Small intestine (tissue), 7 donors: ENCODE results near the gene LAP3. TPM values are rescaled to one million over a fixed set of nuclear protein-coding genes. Genes with fewer than 3 reads are reported as not detected.

Source experiments
- DNase-seq, 2 donors: peaks; one replicate each; pipeline versions ENCODE4 v3.0.0 to v3.0.0-alpha.2; 2013
- FAIRE-seq: peaks from 2 replicates; lab custom pipeline; 2012; peaks lifted over from hg19 to GRCh38; lab: Jason Lieb, UNC
- H3K27ac ChIP-seq, 3 donors: one replicate each; pipeline ENCODE4 v1.5.1; 2013; ENCODE audit warnings: low read length in 2 of 3, mild to moderate bottlenecking in 2 of 3, control low read depth in 1 of 3, inconsistent platforms in 1 of 3, low read depth in 1 of 3, moderate library complexity in 1 of 3
- H3K27me3 ChIP-seq, 3 donors: one replicate each; pipeline ENCODE4 v1.6.1; 2013; ENCODE audit warnings: low read length in 3 of 3, inconsistent platforms in 1 of 3; ENCODE audit not compliant: control insufficient read depth in 3 of 3, insufficient read depth in 3 of 3
- H3K36me3 ChIP-seq, 3 donors: one replicate each; pipeline ENCODE4 v1.6.1; 2013; ENCODE audit warnings: low read length in 3 of 3, inconsistent platforms in 1 of 3, low read depth in 1 of 3, mild to moderate bottlenecking in 1 of 3, moderate library complexity in 1 of 3; ENCODE audit not compliant: control insufficient read depth in 3 of 3, insufficient read depth in 2 of 3
- H3K4me1 ChIP-seq, 3 donors: one replicate each; pipeline ENCODE4 v1.6.1; 2013; ENCODE audit warnings: low read length in 2 of 3, inconsistent platforms in 1 of 3, low read depth in 1 of 3, mild to moderate bottlenecking in 1 of 3, moderate library complexity in 1 of 3; ENCODE audit not compliant: control insufficient read depth in 3 of 3, insufficient read depth in 2 of 3
- H3K4me3 ChIP-seq, 3 donors: one replicate each; pipeline ENCODE4 v1.5.1; 2013; ENCODE audit warnings: low read length in 3 of 3, control low read depth in 1 of 3, inconsistent platforms in 1 of 3, low read depth in 1 of 3, mild to moderate bottlenecking in 1 of 3, moderate library complexity in 1 of 3
- H3K9me3 ChIP-seq, 2 donors: one replicate each; pipeline ENCODE4 v1.6.1; 2013; ENCODE audit warnings: low read depth in 1 of 2, low read length in 1 of 2; ENCODE audit not compliant: control insufficient read depth in 2 of 2, insufficient read depth in 1 of 2
- WGBS, 3 donors: extraction: QIAGEN DNeasy Blood & Tissue Kit; methylation state at CpG; one replicate each; pipeline ENCODE4 v1.1.7; 2013; 5-methylcytosine and 5-hydroxymethylcytosine counted together
- polyA plus RNA-seq, 4 donors: library from polyadenylated mRNA; stranded (reverse) in 3 of 4; unstranded in 1 of 4; fragments of 200-250 nt in 3 of 4; fragments of 120-200 nt in 1 of 4; gene quantifications; one replicate each; pipeline versions ENCODE4 v1.2.1 to v1.2.3, GENCODE V29; 2013
- donor health status: healthy with polysubstance abuse.
- donor health status: control.
- donor health status: control.
- donor health status: Bipolar disorder and iron deficiency.
- donor health status: healthy.

The LAP3 gene
- polyA plus RNA-seq, 4 donors: 55.9 to 113 (median 69.0) TPM

DNA sequence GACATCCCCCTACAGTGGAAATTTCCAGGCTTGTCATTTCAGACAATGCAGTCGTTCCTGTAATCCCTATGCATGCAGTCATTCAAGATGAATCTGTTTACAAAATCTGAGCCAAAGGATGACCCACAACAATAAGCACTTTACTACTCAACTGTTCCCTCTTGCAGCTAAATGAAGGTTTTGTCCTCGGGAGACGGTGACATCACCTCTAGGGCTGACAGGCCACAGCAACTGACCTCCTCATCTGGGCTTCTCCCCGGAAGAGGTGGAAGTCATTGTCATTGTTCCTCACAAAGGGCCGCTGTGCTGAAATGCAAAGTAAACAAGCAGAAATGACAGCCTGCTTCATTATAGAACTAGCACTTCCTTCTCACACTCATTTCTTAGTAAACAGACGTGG, 32.8 kb upstream of the LAP3 start:
- Histone ChIP-seq H3K27ac (no peak overlapping the region), H3K4me1 (no peaks in the 10 kb centered on the region), H3K36me3 (no peaks in the 10 kb centered on the region), H3K27me3 (no peaks in the 10 kb centered on the region), H3K4me3 (no peak overlapping the region), H3K9me3 (no peaks in the 10 kb centered on the region)
- DNase-seq: peak; percentile 9 to 18
- WGBS, 3 donors: 8 to 25% (median 22%) methylated on average over 6 of the region's 6 CpGs
- FAIRE-seq: no peak

DNA sequence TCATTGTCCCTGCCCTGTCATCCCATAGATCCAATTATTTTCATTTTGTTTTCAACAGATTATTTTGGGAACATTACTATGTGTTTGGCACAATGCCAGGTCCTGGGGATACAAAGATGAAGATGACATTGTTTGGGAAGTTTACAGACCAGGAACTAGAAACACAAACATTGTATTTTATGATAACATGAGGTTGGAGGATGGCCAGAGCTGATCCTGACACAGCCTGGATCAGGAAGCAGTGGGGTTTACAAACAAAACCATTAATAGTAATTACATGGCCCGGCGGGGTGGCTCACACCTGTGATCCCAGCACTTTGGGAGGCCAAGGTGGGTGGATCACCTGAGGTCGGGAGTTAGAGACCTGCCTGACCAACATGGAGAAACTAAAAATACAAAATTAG, 32.2 kb upstream of the LAP3 start:
- 23 to 44% (median 35%) methylated on average over 3 of the region's 3 CpGs for WGBS, 3 donors
- H3K4me1 ChIP-seq: no peaks in the 10 kb centered on the region
- H3K36me3 ChIP-seq: no peaks in the 10 kb centered on the region
- no peak overlapping the region for H3K4me3 ChIP-seq
- no peak for DNase-seq
- FAIRE-seq: no peak
- H3K27ac ChIP-seq: no peak overlapping the region
- H3K27me3 ChIP-seq: no peaks in the 10 kb centered on the region
- H3K9me3 ChIP-seq: no peaks in the 10 kb centered on the region

DNA sequence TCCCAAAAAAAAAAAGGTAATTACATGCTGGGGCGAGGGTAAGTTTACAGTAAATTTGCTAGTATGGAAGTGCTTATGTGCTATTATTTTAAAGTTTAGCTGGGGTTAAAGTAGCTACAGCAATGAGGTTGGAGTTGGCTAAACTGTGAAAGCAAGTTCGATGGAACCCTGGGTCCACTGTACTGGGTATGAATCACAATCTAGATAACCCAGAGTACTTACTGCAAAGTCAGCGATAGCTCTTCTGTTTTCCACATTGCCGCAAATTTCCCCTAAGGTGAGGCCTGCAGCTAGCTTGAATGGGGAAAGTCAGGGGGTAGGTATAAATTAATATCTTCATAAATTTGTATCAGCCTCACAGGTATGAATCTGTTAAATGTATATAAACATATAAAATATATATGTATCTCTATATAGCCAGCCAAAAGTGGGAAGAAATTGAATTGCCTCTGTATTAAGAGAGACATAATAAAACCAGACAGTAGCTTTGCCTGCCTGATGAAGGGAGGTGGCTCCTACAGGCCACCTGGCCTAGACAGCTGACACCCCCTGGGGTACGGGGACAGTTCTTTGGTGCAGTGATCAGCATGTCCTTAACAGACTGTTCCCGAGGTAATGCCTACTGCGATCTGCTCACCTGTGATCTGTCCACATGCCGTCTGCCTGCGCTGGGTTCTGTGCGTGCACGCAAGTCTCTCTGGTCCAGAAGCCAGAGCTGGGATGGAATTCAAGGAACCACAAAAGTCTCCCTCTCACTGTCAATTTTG, 31.4 kb upstream of the LAP3 start:
- Histone ChIP-seq H3K27me3 (no peaks in the 10 kb centered on the region), H3K36me3 (no peaks in the 10 kb centered on the region), H3K27ac (no peak overlapping the region), H3K4me3 (no peak overlapping the region), H3K9me3 (no peaks in the 10 kb centered on the region), H3K4me1 (no peaks in the 10 kb centered on the region)
- WGBS, 3 donors: 66 to 78% (median 73%) methylated on average over 11 of the region's 11 CpGs
- FAIRE-seq (no peak), DNase-seq (no peak)

DNA sequence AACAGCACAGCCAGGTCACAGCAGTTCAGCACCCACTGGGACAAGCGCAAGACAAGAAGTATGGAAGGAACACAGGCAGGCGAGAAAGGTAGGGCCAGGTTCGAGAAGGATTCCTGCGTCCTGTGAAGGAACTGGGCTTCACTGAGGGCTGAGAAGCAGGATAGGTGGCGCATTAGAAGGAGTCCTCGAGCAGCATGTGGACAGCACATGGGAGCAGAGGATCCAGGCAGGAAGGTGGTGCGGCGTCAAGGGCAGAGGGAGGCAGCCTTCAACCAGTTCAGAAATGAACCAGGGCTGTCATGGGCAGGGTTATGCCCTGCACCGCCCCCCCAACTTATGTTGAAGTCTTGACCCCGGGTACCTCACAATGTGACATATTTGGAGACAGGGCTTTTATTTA, 30.8 kb upstream of the LAP3 start:
- Histone ChIP-seq H3K4me1 (no peaks in the 10 kb centered on the region), H3K27me3 (no peaks in the 10 kb centered on the region), H3K4me3 (no peak overlapping the region), H3K36me3 (no peaks in the 10 kb centered on the region), H3K9me3 (no peaks in the 10 kb centered on the region), H3K27ac (no peak overlapping the region)
- FAIRE-seq (no peak), DNase-seq (no peak)
- 87 to 92% (median 90%) methylated on average over 10 of the region's 10 CpGs for WGBS, 3 donors

DNA sequence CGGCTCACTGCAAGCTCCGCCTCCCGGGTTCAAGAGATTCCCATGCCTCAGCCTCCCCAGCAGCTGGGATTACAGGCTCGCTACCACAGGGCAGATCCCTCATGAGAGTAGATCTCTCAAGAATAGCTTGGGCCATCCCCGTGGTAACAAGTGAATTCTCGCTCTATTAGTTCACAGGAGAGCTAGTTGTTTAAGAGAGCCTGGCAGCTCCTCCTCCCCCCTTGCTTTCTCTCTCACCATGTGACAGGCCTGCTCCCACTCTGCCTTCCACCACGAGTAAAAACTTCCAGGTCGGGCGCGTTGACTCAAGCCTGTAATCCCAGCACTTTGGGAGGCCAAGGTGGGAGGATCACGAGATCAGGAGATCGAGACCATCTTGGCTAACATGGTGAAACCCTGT, 30.3 kb upstream of the LAP3 start:
- no peaks in the 10 kb centered on the region for H3K4me1 ChIP-seq
- H3K4me3 ChIP-seq: no peak overlapping the region
- no peak overlapping the region for H3K27ac ChIP-seq
- FAIRE-seq (no peak), DNase-seq (no peak)
- no peaks in the 10 kb centered on the region for H3K9me3 ChIP-seq
- H3K36me3 ChIP-seq: no peaks in the 10 kb centered on the region
- 82 to 89% (median 88%) methylated on average over 12 of the region's 12 CpGs for WGBS, 3 donors
- no peaks in the 10 kb centered on the region for H3K27me3 ChIP-seq

DNA sequence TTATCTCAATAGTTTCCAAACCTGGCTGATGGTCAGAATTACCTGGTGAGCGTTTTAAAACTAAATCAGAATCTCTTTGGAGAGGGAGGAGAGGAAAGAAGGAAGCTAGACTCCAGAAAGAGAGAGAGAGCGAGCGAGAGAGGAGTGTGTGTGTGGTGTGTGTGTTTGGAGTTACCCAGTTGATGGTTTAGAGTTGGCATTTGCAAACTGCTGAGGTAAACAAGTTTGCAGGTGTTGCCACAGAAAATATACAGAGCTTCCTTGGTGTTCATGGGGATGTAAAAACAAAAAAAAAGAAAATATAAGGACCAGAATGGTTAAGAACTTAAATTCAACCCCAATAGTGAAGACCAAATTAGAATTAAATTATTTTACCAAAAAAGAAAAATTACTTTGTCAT, 26.4 kb upstream of the LAP3 start:
- FAIRE-seq: no peak
- 87 to 93% (median 92%) methylated on average over 3 of the region's 3 CpGs for WGBS, 3 donors
- no peak for DNase-seq

DNA sequence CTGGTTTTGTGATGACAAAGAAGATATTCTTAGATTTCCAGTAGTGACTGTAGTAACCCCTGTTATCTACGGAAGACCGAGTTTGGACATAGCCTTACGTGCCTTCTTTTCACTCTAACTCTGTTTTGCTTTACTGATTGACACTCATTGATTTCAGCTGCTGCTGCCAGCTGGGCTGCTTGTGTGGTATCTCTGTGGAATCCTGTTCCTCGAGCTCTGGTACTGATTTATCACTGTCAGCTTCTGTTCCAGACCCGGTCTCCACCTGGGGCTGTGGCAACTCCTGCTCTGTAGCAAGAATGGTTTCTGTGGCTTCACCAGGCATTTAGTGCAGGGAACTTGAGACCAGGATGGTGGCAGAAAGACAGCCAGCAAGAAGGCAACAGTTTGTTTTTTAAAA, 24.6 kb upstream of the LAP3 start:
- DNase-seq: no peak
- Histone ChIP-seq H3K36me3 (no peaks in the 10 kb centered on the region), H3K9me3 (no peaks in the 10 kb centered on the region), H3K27ac (no peak overlapping the region), H3K27me3 (peaks cover 0 to 3% (median 0%) of the 10 kb centered on the region in 3 donors), H3K4me1 (no peaks in the 10 kb centered on the region), H3K4me3 (no peak overlapping the region)
- FAIRE-seq: no peak
- 25 to 42% (median 41%) methylated on average over 5 of the region's 5 CpGs for WGBS, 3 donors

More for the DNA sequence above, 26.4 kb upstream of the LAP3 start:
- H3K27me3 ChIP-seq: peaks cover 0 to 3% (median 0%) of the 10 kb centered on the region in 3 donors
- no peaks in the 10 kb centered on the region for H3K36me3 ChIP-seq
- H3K4me1 ChIP-seq: no peaks in the 10 kb centered on the region
- no peaks in the 10 kb centered on the region for H3K9me3 ChIP-seq
- H3K27ac ChIP-seq: no peak overlapping the region
- H3K4me3 ChIP-seq: no peak overlapping the region

DNA sequence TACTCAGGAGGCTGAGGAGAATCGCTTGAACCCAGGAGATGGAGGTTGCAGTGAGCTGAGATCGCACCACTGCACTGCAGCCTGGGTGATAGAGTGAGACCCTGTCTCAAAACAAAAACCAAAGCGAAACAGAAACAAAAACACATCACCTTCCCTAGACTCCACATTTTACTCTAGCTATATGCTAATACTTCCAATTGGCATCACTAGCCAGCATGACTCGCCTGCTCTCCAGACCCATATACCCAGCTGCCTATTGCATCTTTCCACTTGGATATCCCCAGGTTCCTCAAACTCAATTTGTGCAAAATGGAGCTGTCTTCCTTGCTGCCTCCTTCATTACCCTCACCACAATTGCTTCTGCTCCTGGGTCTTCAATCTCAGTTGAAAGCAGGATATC, 22.4 kb upstream of the LAP3 start:
- DNase-seq: no peak
- no peaks in the 10 kb centered on the region for H3K4me1 ChIP-seq
- 61 to 76% (median 66%) methylated on average over 4 of the region's 4 CpGs for WGBS, 3 donors
- no peak overlapping the region for H3K27ac ChIP-seq
- no peaks in the 10 kb centered on the region for H3K36me3 ChIP-seq
- H3K27me3 ChIP-seq: peaks cover 0 to 3% (median 0%) of the 10 kb centered on the region in 3 donors
- no peaks in the 10 kb centered on the region for H3K9me3 ChIP-seq
- no peak for FAIRE-seq
- H3K4me3 ChIP-seq: no peak overlapping the region

DNA sequence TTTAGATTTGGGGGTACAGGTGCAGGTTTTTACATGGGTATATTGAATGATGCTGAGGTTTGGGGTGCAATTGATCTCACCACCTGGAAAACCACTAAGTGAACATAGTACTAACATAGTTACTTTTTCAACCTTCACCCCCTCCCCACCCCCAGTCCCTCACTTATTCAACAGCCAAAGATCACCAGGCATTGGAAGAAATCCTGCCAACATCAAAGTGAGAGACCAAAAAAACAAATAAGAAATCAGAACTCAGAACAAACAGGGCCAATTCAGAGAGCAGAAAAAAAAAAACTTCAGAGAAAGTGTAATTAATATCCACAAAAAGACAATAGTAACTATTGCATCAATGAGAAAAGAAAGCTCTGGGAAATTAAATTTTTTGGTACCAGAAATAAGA, 20.5 kb upstream of the LAP3 start:
- Histone ChIP-seq H3K9me3 (no peaks in the 10 kb centered on the region), H3K4me3 (no peak overlapping the region), H3K27ac (no peak overlapping the region), H3K27me3 (peaks cover 0 to 3% (median 0%) of the 10 kb centered on the region in 3 donors), H3K36me3 (no peaks in the 10 kb centered on the region), H3K4me1 (no peaks in the 10 kb centered on the region)
- DNase-seq: no peak
- FAIRE-seq: no peak
